Peyer's patch (tissue), 4 donors: ENCODE data around the gene CEMIP2.

Experiments
- POLR2A ChIP-seq, 2 donors: fragments of 450-650 bp; IDR thresholded peaks; one replicate each; pipeline ENCODE4 v1.5.1; 2017; ENCODE audit warnings: antibody characterized with exemption in 2 of 2, mild to moderate bottlenecking in 2 of 2, moderate library complexity in 2 of 2
- TF ChIP-seq, protein P1 (sequence below), 6 experiments: fragments of 450-650 bp in 4 of 6; fragments of 200-600 bp in 2 of 6; sonication (generic) in 1 of 6; IDR thresholded peaks; one replicate each; pipeline ENCODE4 v1.5.1; 2017 to 2019; ENCODE audit warnings: antibody characterized with exemption in 6 of 6, mild to moderate bottlenecking in 3 of 6, moderate library complexity in 1 of 6

DNA sequence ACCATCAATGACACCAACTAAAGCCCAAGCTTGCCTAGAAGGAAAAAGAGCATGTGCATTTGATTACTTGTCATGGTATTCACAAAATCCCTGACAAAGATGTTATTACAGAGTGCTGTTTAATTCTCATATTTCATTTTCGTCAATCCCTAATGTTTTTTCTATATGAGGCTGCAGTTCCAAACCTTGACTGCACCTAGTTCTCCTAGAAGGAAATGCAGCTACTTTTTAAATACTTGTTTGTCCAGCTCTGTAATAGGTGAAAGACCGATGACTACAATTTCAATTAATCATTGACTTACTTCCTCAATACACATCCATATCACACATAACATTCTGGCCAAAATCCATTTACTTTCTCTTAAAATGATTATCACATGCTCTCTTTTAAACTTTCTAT, 28.1 kb downstream of the CEMIP2 start:
- TF ChIP-seq, protein P1, sequence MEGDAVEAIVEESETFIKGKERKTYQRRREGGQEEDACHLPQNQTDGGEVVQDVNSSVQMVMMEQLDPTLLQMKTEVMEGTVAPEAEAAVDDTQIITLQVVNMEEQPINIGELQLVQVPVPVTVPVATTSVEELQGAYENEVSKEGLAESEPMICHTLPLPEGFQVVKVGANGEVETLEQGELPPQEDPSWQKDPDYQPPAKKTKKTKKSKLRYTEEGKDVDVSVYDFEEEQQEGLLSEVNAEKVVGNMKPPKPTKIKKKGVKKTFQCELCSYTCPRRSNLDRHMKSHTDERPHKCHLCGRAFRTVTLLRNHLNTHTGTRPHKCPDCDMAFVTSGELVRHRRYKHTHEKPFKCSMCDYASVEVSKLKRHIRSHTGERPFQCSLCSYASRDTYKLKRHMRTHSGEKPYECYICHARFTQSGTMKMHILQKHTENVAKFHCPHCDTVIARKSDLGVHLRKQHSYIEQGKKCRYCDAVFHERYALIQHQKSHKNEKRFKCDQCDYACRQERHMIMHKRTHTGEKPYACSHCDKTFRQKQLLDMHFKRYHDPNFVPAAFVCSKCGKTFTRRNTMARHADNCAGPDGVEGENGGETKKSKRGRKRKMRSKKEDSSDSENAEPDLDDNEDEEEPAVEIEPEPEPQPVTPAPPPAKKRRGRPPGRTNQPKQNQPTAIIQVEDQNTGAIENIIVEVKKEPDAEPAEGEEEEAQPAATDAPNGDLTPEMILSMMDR (IDR thresholded peaks at IDR 0.05): peak in 3 of 6 experiments; percentile 48 to 57 (median 48)
- TF ChIP-seq POLR2A (IDR thresholded peaks at IDR 0.05): peak in 1 of 2 donors; percentile 62
